WTC11 (cell line): Measurements from ENCODE around the gene DNAH14.

Source experiments
- CBFB ChIP-seq: sonication (generic); formaldehyde crosslinking; IDR thresholded peaks from 2 replicates; pipeline ENCODE4 v1.8.1; 2022; ENCODE audit warnings: mild to moderate bottlenecking, low read depth, missing genetic modification reagents
- CREB1 ChIP-seq: sonication (generic); formaldehyde crosslinking; IDR thresholded peaks from 2 replicates; pipeline ENCODE4 v1.8.0; 2023; ENCODE audit warnings: mild to moderate bottlenecking, missing genetic modification reagents
- IRF2 ChIP-seq: sonication (generic); formaldehyde crosslinking; IDR thresholded peaks from 2 replicates; pipeline ENCODE4 v1.8.0; 2022; ENCODE audit warnings: low read depth, missing genetic modification reagents, borderline replicate concordance
- KAT7 ChIP-seq: sonication (generic); formaldehyde crosslinking; IDR thresholded peaks from 2 replicates; pipeline ENCODE4 v1.8.1; 2023; ENCODE audit warnings: missing genetic modification reagents, mild to moderate bottlenecking, borderline replicate concordance
- MAX ChIP-seq: sonication (generic); formaldehyde crosslinking; IDR thresholded peaks from 2 replicates; pipeline ENCODE4 v1.8.0; 2022; ENCODE audit warnings: mild to moderate bottlenecking, missing genetic modification reagents
- NFYB ChIP-seq: sonication (generic); formaldehyde crosslinking; conservative IDR thresholded peaks from 2 replicates; pipeline ENCODE4 v1.8.0; 2022; ENCODE audit warnings: low read depth, missing genetic modification reagents
- SMAD3 ChIP-seq: sonication (generic); formaldehyde crosslinking; IDR thresholded peaks from 2 replicates; pipeline ENCODE4 v1.8.0; 2022; ENCODE audit warnings: missing genetic modification reagents, mild to moderate bottlenecking, borderline replicate concordance
- ZNF396 ChIP-seq: fragments of 250-450 bp; sonication (Bioruptor Pico); IDR thresholded peaks from 2 replicates; pipeline ENCODE4 v1.8.0; 2021; ENCODE audit warnings: mild to moderate bottlenecking, moderate library complexity, borderline replicate concordance
- TF ChIP-seq, protein P1 (sequence below): sonication (generic); formaldehyde crosslinking; IDR thresholded peaks from 2 replicates; pipeline ENCODE4 v1.8.1; 2023; ENCODE audit warnings: mild to moderate bottlenecking, missing genetic modification reagents, moderate library complexity
- TF ChIP-seq, protein P2 (sequence below): fragments of 200-600 bp; IDR thresholded peaks from 2 replicates; pipeline ENCODE4 v1.8.0; 2022; ENCODE audit warnings: antibody characterized with exemption

GRCh38 chr1:225259542-225259941 is 330.1 kb downstream of the DNAH14 start:
- TF ChIP-seq ZNF396: no peak
- TF ChIP-seq, protein P1, sequence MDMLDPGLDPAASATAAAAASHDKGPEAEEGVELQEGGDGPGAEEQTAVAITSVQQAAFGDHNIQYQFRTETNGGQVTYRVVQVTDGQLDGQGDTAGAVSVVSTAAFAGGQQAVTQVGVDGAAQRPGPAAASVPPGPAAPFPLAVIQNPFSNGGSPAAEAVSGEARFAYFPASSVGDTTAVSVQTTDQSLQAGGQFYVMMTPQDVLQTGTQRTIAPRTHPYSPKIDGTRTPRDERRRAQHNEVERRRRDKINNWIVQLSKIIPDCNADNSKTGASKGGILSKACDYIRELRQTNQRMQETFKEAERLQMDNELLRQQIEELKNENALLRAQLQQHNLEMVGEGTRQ (CRISPR knock-in tag): no peak
- no peak for TF ChIP-seq IRF2
- TF ChIP-seq KAT7 (CRISPR knock-in tag): no peak
- TF ChIP-seq, protein P2, sequence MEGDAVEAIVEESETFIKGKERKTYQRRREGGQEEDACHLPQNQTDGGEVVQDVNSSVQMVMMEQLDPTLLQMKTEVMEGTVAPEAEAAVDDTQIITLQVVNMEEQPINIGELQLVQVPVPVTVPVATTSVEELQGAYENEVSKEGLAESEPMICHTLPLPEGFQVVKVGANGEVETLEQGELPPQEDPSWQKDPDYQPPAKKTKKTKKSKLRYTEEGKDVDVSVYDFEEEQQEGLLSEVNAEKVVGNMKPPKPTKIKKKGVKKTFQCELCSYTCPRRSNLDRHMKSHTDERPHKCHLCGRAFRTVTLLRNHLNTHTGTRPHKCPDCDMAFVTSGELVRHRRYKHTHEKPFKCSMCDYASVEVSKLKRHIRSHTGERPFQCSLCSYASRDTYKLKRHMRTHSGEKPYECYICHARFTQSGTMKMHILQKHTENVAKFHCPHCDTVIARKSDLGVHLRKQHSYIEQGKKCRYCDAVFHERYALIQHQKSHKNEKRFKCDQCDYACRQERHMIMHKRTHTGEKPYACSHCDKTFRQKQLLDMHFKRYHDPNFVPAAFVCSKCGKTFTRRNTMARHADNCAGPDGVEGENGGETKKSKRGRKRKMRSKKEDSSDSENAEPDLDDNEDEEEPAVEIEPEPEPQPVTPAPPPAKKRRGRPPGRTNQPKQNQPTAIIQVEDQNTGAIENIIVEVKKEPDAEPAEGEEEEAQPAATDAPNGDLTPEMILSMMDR: no peak
- no peak for TF ChIP-seq CBFB (CRISPR knock-in tag)
- TF ChIP-seq NFYB: no peak
- no peak for TF ChIP-seq MAX (CRISPR knock-in tag)
- no peak for TF ChIP-seq CREB1 (CRISPR knock-in tag)
- TF ChIP-seq SMAD3 (CRISPR knock-in tag): no peak
